HEK293 (cell line): ENCODE data around the gene NACA2.

ENCODE experiments used
- CTCF ChIA-PET: fragments of 350-600 bp; formaldehyde crosslinking; extraction: SDS; loops from one replicate; lab custom pipeline; 2021; ENCODE audit warnings: antibody characterized with exemption; lab: Yijun Ruan, JAX
- POLR2A ChIA-PET: fragments of 300-600 bp; formaldehyde crosslinking; extraction: SDS; loops from one replicate; lab custom pipeline; 2020; ENCODE audit warnings: antibody characterized with exemption, inconsistent platforms; lab: Yijun Ruan, JAX
- H3K27ac ChIP-seq: fragments of 200-500 bp; sonication (Bioruptor generic); 2 replicates; pipeline ENCODE4 v1.5.1; 2014; ENCODE audit warnings: low read depth, low read length, control low read depth, inconsistent platforms; ENCODE audit errors: extremely low read depth
- H3K36me3 ChIP-seq, 2 experiments: fragments of 200-500 bp in 1 of 2; sonication (Bioruptor generic) in 1 of 2; 1 replicate in 1 of 2; 2 replicates in 1 of 2; pipeline ENCODE4 v1.5.1; 2014 to 2017; ENCODE audit warnings: inconsistent platforms in 2 of 2, low read length in 2 of 2; ENCODE audit not compliant: control insufficient read depth in 2 of 2, insufficient read depth in 1 of 2
- H3K4me1 ChIP-seq: fragments of 200-500 bp; sonication (Bioruptor generic); 2 replicates; pipeline ENCODE4 v1.5.1; 2014; ENCODE audit warnings: mild to moderate bottlenecking, low read length, inconsistent platforms; ENCODE audit not compliant: control insufficient read depth, insufficient read depth
- H3K4me3 ChIP-seq: 2 replicates; pipeline ENCODE4 v1.5.1; 2011; ENCODE audit warnings: low read depth, mild to moderate bottlenecking, control low read depth, low read length, moderate library complexity
- H3K9me3 ChIP-seq: fragments of 200-500 bp; sonication (Bioruptor generic); 2 replicates; pipeline ENCODE4 v1.5.1; 2014; ENCODE audit warnings: low read depth, low read length, inconsistent platforms; ENCODE audit not compliant: control insufficient read depth, insufficient read depth
- CTCF ChIP-seq: fragments of 450-650 bp; formaldehyde crosslinking; IDR thresholded peaks from 2 replicates; pipeline ENCODE4 v1.5.1; 2016; ENCODE audit warnings: missing biosample characterization, missing genetic modification characterization
- KLF1 ChIP-seq: fragments of 450-650 bp; formaldehyde crosslinking; IDR thresholded peaks from 2 replicates; pipeline ENCODE4 v1.5.1; 2016; ENCODE audit warnings: missing biosample characterization, missing genetic modification characterization
- KLF7 ChIP-seq: fragments of 450-650 bp; formaldehyde crosslinking; IDR thresholded peaks from 2 replicates; pipeline ENCODE4 v1.5.1; 2016; ENCODE audit warnings: missing biosample characterization, missing genetic modification characterization, borderline replicate concordance
- KLF8 ChIP-seq: fragments of 450-650 bp; formaldehyde crosslinking; IDR thresholded peaks from 2 replicates; pipeline ENCODE4 v1.5.1; 2016; ENCODE audit warnings: missing biosample characterization, missing genetic modification characterization
- MZF1 ChIP-seq: fragments of 450-650 bp; formaldehyde crosslinking; IDR thresholded peaks from 2 replicates; pipeline ENCODE4 v1.5.1; 2017; ENCODE audit warnings: missing biosample characterization, missing genetic modification characterization, borderline replicate concordance
- SP2 ChIP-seq: fragments of 450-650 bp; formaldehyde crosslinking; IDR thresholded peaks from 2 replicates; pipeline ENCODE4 v1.5.1; 2016; ENCODE audit warnings: missing biosample characterization, missing genetic modification characterization
- ZBTB7A ChIP-seq: fragments of 450-650 bp; formaldehyde crosslinking; IDR thresholded peaks from 2 replicates; pipeline ENCODE4 v1.5.1; 2016; ENCODE audit warnings: low read depth, missing biosample characterization, missing genetic modification characterization
- ZFP69B ChIP-seq: fragments of 450-650 bp; formaldehyde crosslinking; IDR thresholded peaks from 2 replicates; pipeline ENCODE4 v1.5.1; 2016; ENCODE audit warnings: missing biosample characterization, missing genetic modification characterization
- ZNF138 ChIP-seq: fragments of 450-650 bp; formaldehyde crosslinking; IDR thresholded peaks from 2 replicates; pipeline ENCODE4 v1.5.1; 2016; ENCODE audit warnings: missing biosample characterization, missing genetic modification characterization, borderline replicate concordance
- ZNF16 ChIP-seq: fragments of 450-650 bp; formaldehyde crosslinking; IDR thresholded peaks from 2 replicates; pipeline ENCODE4 v1.5.1; 2016; ENCODE audit warnings: low read depth, missing biosample characterization, missing genetic modification characterization
- ZNF26 ChIP-seq: fragments of 450-650 bp; formaldehyde crosslinking; IDR thresholded peaks from 2 replicates; pipeline ENCODE4 v1.5.1; 2016; ENCODE audit warnings: missing biosample characterization, missing genetic modification characterization
- ZNF292 ChIP-seq: fragments of 450-650 bp; formaldehyde crosslinking; IDR thresholded peaks from 2 replicates; pipeline ENCODE4 v1.5.1; 2016; ENCODE audit warnings: low read depth, missing biosample characterization, missing genetic modification characterization, borderline replicate concordance
- ZNF341 ChIP-seq: fragments of 450-650 bp; formaldehyde crosslinking; IDR thresholded peaks from 2 replicates; pipeline ENCODE4; 2016; ENCODE audit warnings: low read depth, missing biosample characterization, missing genetic modification characterization
- ZNF426 ChIP-seq: fragments of 450-650 bp; formaldehyde crosslinking; IDR thresholded peaks from 2 replicates; pipeline ENCODE4 v1.5.1; 2017; ENCODE audit warnings: missing biosample characterization, missing genetic modification characterization, mild to moderate bottlenecking, inconsistent platforms, moderate library complexity
- ZNF501 ChIP-seq: fragments of 450-650 bp; formaldehyde crosslinking; IDR thresholded peaks from 2 replicates; pipeline ENCODE4 v1.5.1; 2016; ENCODE audit warnings: missing biosample characterization, missing genetic modification characterization
- ZNF529 ChIP-seq: fragments of 450-650 bp; formaldehyde crosslinking; IDR thresholded peaks from 2 replicates; pipeline ENCODE4 v1.5.1; 2017; ENCODE audit warnings: missing genetic modification characterization, missing biosample characterization; ENCODE audit not compliant: insufficient replicate concordance
- ZNF571 ChIP-seq: fragments of 450-650 bp; formaldehyde crosslinking; IDR thresholded peaks from 2 replicates; pipeline ENCODE4 v1.5.0; 2017; ENCODE audit warnings: missing biosample characterization, missing genetic modification characterization
- ZNF624 ChIP-seq: fragments of 450-650 bp; formaldehyde crosslinking; IDR thresholded peaks from 2 replicates; pipeline ENCODE4 v1.5.1; 2017; ENCODE audit warnings: missing biosample characterization, missing genetic modification characterization
- ZNF664 ChIP-seq: fragments of 450-650 bp; formaldehyde crosslinking; IDR thresholded peaks from 2 replicates; pipeline ENCODE4 v1.5.1; 2016; ENCODE audit warnings: missing biosample characterization, missing genetic modification characterization
- ZNF768 ChIP-seq: fragments of 450-650 bp; formaldehyde crosslinking; IDR thresholded peaks from 2 replicates; pipeline ENCODE4 v1.5.1; 2018; ENCODE audit warnings: missing biosample characterization, mild to moderate bottlenecking, missing genetic modification characterization
- ZNF830 ChIP-seq: fragments of 450-650 bp; IDR thresholded peaks from 2 replicates; pipeline ENCODE4 v1.5.0; 2018; ENCODE audit warnings: missing biosample characterization, missing genetic modification characterization, low read depth, mild to moderate bottlenecking, moderate library complexity
- ZSCAN23 ChIP-seq: fragments of 450-650 bp; formaldehyde crosslinking; IDR thresholded peaks from 2 replicates; pipeline ENCODE4 v1.5.1; 2016; ENCODE audit warnings: missing biosample characterization, missing genetic modification characterization

Gene NACA2

GRCh38 chr17:61591018-61591417, at the start of gene NACA2:
TSS of gene NACA2 (minus strand) at chr17:61591219. CDS start at chr17:61591180, 39 bp downstream.
- ChIA-PET CTCF (interaction anchor here (1.0 kb wide), 1 partner anchor 10 kb away, joined by 9 read pairs; no protein-coding TSS in a partner anchor), POLR2A (no interaction called here)
- no peaks in the 10 kb centered on the region for H3K9me3 ChIP-seq
- H3K36me3 ChIP-seq: no peaks in the 10 kb centered on the region
- H3K27ac ChIP-seq: no peak within 1 kb of the TSS
- no peaks in the 10 kb centered on the region for H3K4me1 ChIP-seq
- no peak for TF ChIP-seq CTCF
- no peak for TF ChIP-seq ZNF26 (tag by site-specific recombination)
- TF ChIP-seq MZF1: no peak
- TF ChIP-seq ZNF529 (tag by site-specific recombination): no peak
- no peak for TF ChIP-seq KLF8 (tag by site-specific recombination)
- no peak for TF ChIP-seq ZNF624 (tag by site-specific recombination)
- TF ChIP-seq SP2 (tag by site-specific recombination): no peak
- no peak for TF ChIP-seq ZNF16
- TF ChIP-seq ZNF426 (tag by site-specific recombination): no peak
- no peak within 1 kb of the TSS for H3K4me3 ChIP-seq

GRCh38 chr17:61639818-61640217, 48.8 kb upstream of the NACA2 start:
- no peak overlapping the region for H3K4me3 ChIP-seq
- TF ChIP-seq ZNF501 (no peak), KLF8 (tag by site-specific recombination) (no peak), ZNF138 (tag by site-specific recombination) (no peak), ZNF292 (tag by site-specific recombination) (no peak), KLF7 (tag by site-specific recombination) (no peak), ZNF664 (no peak)
- ChIA-PET POLR2A (no interaction called here), CTCF (interaction anchor here (0.6 kb wide), 1 partner anchor 187 kb away, joined by 5 read pairs; no protein-coding TSS in a partner anchor)
- no peaks in the 10 kb centered on the region for H3K36me3 ChIP-seq
- no peaks in the 10 kb centered on the region; the same call in 1 of the 2 replicates for H3K9me3 ChIP-seq
- H3K27ac ChIP-seq: no peak overlapping the region
- H3K4me1 ChIP-seq: no peaks in the 10 kb centered on the region

- POLR2A ChIA-PET: no interaction called here
- TF ChIP-seq ZNF341 (tag by site-specific recombination): no peak
- TF ChIP-seq ZNF830 (tag by site-specific recombination): no peak
- no peak for TF ChIP-seq ZBTB7A (tag by site-specific recombination)
- no peak for TF ChIP-seq KLF1 (tag by site-specific recombination)
- TF ChIP-seq ZNF16: no peak
- no peak for TF ChIP-seq ZNF768
- TF ChIP-seq ZFP69B (tag by site-specific recombination): no peak
- TF ChIP-seq ZSCAN23 (tag by site-specific recombination): no peak
- TF ChIP-seq ZNF571: no peak
- CTCF ChIA-PET: interaction anchor here (0.6 to 1.6 kb wide), 5 partner anchors 7 to 589 kb away, joined by 3 to 5 read pairs (median 3); no protein-coding TSS in a partner anchor
Measured at GRCh38 chr17:61638087-61638486, 47.1 kb upstream of the NACA2 start.

More at GRCh38 chr17:61638087-61638486, 47.1 kb upstream of the NACA2 start:
- Histone ChIP-seq H3K9me3 (no peaks in the 10 kb centered on the region; the same call in 1 of the 2 replicates), H3K4me3 (no peak overlapping the region), H3K27ac (no peak overlapping the region), H3K4me1 (no peaks in the 10 kb centered on the region), H3K36me3 (no peaks in the 10 kb centered on the region)
